COR-L47 (cell line): Measurements from ENCODE around the gene NAPA.

Source experiments
- DNase-seq: peaks from one replicate; lab custom pipeline; 2025; lab: John Stamatoyannopoulos, UW

NAPA gene

DNA sequence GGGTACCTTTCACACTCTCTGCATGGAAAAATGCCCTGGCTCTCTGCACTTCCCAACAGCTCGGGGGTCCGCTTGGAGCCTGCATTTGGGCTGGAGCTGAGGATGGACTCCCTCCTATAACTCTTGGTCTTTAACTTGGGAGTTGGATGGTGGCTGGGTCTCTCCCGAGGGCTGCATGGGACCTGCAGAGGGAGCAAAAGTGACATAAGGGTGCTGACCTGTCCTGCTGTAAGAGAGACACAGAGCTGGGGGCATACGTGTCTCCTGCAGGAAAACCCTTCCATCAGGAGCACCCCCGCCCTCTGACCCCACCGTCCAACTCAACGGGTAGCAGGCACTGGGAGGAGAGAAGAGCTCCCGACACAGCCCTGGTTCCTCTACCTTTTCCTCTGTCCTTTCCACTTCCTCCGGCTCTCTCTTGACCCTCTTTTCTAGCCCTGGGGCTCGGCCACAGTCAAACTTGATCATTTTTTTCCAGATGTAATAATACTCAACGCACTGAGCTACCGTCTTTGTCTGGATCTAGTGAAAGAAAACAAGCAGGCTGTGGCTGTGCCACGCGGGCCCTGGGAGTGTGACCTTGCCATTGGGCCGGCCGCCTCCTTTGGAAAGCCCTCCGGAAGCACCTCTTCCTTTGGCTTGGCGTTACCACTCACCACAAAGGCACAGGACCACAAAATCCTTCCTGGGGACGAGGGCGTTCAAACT, 6.8 kb upstream of the NAPA start:
- DNase-seq, result no peak

GRCh38 chr19:47520839-47521238, 6.0 kb upstream of the NAPA start:
- DNase-seq, result no peak

DNA sequence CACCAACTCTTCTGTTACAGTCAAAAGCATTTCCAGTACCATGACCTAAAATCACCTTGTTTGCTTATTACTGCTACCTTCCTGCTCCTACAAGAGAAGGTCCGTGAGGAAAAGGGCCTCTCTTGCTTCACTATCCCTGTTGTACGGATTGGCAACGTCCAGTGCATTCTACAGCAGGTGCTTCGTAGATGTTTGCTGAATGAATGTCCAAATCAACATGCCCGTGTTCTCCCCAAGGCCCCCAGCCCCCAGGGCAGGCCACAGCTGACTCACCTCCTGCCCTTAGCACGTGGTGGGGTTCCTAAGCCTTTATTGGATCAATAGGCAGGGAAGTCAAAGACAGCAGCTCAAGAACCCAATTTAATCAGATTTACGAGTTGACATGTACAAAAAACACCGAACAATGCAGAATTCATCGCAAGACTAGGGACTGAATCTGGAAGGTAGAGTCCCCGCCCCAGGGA, 5.5 kb upstream of the NAPA start:
- DNase-seq, result no peak

GRCh38 chr19:47518854-47519253, 4.0 kb upstream of the NAPA start:
- no peak for DNase-seq

GRCh38 chr19:47518139-47518538, 3.3 kb upstream of the NAPA start:
- no peak for DNase-seq

DNA sequence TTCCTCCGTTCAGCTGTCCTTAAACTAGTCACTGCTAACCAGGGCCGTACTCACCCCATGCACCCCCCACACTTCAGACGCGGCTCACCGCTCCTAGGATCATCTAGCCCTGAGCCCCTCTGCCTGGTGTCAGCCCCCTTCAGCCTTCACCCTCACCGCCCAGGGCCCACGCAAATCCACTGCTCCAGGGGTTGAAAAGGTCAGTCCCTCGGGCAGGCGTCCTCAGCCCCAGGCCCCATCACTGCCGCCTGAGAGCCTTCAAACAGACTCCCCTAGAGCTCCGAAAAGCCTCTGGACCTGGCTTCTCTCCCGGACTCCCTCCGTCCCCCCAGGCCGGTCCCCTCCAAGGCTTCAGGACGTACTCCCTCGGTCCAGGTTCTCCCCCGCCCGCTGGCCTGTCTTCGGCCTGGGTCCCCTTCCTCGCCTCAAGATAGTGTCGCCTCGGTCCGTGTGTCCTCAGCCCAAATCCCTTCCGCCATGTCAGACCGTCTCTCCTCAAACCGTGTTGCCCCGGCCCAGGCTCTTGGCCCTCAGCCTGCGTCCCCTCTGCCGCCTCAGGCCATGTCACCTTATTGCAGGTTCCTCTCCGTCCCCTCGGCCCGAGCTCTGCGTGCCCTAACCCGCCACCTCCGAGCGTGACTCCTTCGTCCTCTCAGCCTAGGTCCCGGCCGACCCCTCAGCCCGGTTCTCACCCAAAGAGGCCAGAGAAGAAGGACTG, 553 bp downstream of the NAPA start:
- no peak for DNase-seq

GRCh38 chr19:47512948-47513319, 1.9 kb downstream of the NAPA start:
- DNase-seq, result no peak

DNA sequence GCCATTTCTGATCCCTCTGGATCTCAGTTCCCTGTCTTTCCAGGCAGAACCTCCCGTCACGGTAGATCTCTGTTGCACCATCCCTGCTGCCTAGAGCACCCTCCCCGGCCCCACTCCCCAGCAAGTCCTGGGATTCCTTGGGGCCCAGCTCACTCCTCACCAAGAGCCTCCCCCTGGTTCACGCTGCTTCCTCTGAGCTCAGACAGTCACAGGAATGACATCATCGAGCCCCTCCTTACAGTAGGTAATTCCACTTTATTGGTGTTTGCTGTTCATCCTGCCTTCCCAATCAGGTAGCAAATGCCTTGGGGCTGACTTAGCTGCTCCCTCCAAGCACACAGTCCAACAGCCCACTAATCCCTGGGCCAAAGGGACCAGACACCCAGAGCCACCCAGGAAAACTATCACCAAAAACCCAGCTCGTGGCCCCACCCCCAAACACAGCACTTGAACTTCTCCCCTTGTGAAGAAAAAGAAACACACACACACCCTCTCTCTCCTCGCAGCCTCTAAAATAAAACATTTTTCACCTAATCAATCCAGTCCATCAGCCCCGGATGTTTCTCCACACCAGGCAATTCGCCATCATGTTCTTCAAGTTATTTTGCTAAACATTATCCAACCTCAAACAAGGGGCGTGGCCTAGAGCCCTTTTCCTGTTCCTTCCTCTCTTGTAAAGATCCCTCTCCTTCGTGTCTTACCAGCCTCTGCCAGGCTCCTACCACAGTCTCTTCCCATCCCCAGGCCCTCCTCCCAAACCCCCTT, 2.5 kb downstream of the NAPA start:
- DNase-seq, result no peak

- DNase-seq, result no peak
These were observed 3.2 kb downstream of the NAPA start for GRCh38 chr19:47511681-47512080.

DNA sequence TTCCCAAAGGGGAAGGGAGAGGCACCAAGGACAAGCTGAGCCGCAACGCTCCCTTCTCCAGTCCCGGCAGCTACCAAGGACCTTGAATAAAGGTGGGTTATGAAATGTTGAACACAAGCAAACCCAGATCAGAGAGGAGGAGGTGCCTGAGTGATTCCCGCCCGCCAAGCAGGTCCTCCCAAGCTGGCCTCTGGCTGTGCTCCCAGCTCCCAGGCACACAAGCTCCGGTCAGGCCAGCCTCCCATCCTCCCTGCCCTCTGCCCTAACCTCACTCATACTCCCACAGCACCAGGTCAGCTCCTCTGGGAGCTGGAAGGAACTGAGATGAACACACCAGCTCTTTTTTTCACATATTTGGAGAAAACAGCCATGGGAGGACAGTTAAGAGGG, 3.7 kb downstream of the NAPA start:
- no peak for DNase-seq

GRCh38 chr19:47510516-47511127, 4.2 kb downstream of the NAPA start:
- DNase-seq, result no peak

DNA sequence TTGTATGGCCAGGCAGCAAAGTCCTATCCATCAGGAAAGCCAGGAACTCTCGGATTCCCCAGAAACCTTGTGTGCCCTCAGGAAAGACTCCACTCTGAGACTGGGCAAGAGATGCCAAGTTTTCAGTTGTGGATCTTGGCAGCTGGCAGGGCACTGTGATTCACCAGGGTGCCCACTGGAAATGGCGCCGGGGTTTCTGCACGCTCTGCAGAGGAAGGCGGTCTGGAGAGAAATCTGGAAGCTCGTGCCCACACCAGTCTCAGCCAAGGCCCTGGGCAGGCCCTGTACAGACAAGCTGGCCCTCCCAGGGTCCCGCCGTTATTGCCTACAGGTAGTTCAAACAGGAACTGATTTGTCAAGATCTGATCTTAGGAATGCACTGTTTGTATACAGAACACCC, 4.9 kb downstream of the NAPA start:
- no peak for DNase-seq

- DNase-seq, result no peak
These were observed 5.6 kb downstream of the NAPA start for GRCh38 chr19:47509170-47509847.

DNA sequence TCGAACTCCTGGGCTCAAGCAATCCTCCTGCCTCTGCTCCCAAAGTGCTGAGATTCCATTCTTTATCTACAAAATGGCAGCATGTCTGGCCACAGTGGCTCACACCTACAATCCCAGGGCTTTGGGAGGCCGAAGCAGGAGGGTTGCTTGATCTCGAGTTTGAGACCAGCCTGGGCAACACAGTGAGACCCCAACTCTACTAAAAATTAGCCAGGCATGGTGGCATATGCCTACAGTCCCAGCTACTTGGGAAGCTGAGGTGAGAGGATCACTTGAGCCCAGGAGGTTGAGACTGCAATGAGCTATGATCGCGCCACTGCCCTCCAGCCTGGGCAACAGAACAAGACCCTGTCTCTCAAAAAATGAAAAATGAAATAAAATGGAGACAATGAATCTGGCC, 6.1 kb downstream of the NAPA start:
- no peak for DNase-seq

- DNase-seq, result no peak
These were observed 6.8 kb downstream of the NAPA start for GRCh38 chr19:47507924-47508553.

- no peak for DNase-seq
These were observed 7.9 kb downstream of the NAPA start for GRCh38 chr19:47507012-47507411.

DNA sequence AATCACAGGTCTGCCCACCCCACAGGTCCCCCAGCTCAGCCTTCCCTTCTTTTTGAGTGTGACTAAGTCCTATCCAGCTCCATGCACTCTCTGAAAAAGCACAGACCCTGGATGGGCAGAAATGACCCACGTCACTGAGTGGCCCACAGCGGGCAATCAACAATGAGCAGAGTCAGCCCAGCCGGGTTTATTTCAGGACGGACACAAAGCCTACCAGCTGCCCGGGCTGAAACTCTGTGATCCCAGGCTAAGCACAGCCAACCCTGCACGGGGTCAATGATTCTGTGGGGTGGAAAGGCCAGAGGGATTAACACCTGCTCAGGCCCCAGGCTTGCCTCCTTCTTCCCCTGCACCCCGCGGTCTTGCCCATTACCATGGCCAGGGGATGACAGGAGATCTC, 8.4 kb downstream of the NAPA start:
- DNase-seq, result no peak

DNA sequence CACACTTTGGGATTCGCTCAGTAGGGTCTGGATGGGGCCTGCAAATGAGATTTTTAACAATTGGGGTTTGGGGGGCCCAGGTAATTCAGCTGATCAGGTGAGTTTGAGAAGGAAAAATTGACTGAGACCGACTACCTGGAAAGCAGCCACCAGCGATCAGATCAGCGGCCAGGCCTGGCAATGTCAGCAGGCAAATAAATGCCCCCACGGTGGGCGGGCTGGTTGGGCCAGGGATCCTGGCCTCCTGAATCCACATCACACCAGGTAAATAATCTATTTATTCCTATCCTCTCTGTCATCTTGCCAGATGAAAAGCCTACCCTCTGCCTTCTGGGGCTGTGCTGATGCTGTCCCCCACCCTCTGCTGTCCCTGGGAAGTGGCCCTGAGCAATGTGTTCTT, 9.4 kb downstream of the NAPA start:
- no peak for DNase-seq

DNA sequence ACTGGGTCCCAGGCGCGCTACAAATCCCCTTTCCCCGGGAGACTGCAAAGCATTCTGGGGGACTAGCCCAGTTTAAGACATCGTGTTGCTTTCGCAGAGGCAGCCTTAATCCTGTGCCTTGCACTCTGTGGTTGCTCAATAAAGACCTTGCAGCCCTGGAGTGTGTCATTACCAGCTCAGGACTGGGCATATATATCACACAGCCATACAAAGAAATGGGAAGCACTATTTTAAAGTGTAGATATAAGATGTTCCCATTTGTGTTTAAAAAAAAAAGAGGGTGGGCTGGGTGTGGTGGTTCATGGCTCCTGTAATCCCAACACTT, 11.1 kb downstream of the NAPA start:
- DNase-seq, result no peak

DNA sequence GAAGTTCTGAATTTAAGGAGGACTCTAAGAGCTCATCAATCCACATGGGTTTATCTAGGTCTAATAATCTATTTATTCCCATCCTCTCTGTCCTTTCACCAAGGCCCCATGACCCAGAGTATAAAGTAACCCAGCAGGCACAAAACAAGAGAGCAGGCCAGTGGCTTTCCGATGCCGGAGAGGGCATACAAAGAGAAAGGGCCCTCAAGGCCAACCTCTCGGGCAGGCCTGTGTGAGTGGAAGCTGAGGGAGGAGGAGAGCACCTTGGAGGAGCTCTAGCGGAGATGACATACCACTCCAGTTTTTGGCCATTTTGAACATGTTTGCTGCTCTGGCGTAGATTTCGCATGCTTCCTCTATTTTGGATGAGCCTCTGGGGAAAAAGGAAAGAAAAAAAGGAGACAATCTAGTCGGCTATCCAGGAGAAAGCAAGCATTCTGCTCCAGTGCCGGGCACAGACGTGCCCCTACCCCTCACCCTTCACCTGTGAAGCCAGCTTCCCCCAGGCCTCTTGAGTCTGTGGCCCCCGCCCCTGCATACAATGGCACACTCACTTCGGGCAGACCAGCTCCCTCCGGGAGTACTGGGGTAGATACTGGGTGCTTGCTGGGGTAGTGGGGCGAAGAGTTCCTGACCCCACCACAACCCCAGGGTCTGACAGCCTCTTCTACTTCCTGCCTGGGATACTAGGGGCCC, 11.6 kb downstream of the NAPA start:
- DNase-seq, result no peak
